Measurements from ENCODE around the gene SBF1. TPM values are rescaled to one million over a fixed set of nuclear protein-coding genes. Genes with fewer than 3 reads are reported as not detected.

SBF1 gene
- total RNA-seq, 1 donor from 2014 or later, result 55.8 TPM

- intact Hi-C loops (cut with micrococcal nuclease), result no loop called here
- H3K27me3 ChIP-seq (ENCODE audit: low read depth), result no peaks in the 10 kb centered on the region
- H3K4me3 ChIP-seq, result no peak overlapping the region
- peaks cover 34% of the 10 kb centered on the region for H3K36me3 ChIP-seq
- no peaks in the 10 kb centered on the region for H3K9me3 ChIP-seq (replicated peaks)
- TF ChIP-seq, protein P1, sequence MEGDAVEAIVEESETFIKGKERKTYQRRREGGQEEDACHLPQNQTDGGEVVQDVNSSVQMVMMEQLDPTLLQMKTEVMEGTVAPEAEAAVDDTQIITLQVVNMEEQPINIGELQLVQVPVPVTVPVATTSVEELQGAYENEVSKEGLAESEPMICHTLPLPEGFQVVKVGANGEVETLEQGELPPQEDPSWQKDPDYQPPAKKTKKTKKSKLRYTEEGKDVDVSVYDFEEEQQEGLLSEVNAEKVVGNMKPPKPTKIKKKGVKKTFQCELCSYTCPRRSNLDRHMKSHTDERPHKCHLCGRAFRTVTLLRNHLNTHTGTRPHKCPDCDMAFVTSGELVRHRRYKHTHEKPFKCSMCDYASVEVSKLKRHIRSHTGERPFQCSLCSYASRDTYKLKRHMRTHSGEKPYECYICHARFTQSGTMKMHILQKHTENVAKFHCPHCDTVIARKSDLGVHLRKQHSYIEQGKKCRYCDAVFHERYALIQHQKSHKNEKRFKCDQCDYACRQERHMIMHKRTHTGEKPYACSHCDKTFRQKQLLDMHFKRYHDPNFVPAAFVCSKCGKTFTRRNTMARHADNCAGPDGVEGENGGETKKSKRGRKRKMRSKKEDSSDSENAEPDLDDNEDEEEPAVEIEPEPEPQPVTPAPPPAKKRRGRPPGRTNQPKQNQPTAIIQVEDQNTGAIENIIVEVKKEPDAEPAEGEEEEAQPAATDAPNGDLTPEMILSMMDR (IDR thresholded peaks at IDR 0.05; ENCODE audit: borderline replicate concordance), result no peak
- peaks cover 34% of the 10 kb centered on the region for H3K4me1 ChIP-seq
- no peak for DNase-seq
- H3K27ac ChIP-seq (replicated peaks), result no peak overlapping the region
Observed at GRCh38 chr22:50505276-50505775, 30.5 kb upstream of the SBF1 start.

DNA sequence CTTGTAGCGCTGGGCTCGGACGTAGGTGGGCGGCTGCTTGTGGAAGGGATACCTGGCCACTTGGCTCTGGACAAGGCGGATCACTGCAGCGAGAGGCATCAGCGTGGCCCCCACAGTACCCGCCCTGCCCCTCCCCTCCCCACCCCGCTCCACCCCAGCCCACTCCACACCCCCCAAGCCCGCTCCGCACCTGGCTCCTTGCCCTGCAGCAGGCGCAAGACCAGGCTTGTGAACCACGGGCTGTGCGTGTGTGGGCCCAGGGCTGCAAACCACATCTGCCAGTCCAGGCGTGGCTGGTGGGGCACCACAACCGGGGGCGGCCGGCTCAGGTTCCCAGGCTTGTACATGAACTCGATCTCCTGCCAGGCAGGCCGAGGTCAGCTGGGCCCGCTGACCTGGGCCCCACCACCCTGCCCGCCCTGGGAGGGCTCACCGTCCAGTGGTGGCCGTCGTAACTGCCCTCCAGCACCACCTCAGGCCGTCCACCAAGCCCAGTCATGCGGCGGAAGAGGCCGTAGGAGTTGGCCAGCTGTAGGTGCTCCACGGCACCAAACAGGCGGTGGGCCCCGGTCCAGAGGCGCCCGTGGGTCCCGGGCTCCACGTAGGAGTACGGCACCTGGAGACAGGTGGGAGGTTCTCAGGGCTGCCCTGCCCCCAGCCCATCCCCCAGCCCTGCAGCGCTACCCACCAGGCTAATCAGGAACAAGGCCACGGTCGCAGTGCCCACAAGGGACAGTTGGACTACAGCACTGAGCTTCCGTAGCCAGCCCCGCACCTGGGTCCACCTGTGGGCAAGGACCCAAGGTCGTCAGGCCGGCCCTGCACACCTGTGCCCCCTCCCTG, 29.8 kb upstream of the SBF1 start:
- peaks cover 34% of the 10 kb centered on the region for H3K36me3 ChIP-seq
- no peak overlapping the region for H3K4me3 ChIP-seq
- H3K4me1 ChIP-seq, result peaks cover 32% of the 10 kb centered on the region
- no peaks in the 10 kb centered on the region for H3K9me3 ChIP-seq (replicated peaks)
- DNase-seq, result no peak
- no peak overlapping the region for H3K27ac ChIP-seq (replicated peaks)
- TF ChIP-seq, protein P1 (IDR thresholded peaks at IDR 0.05; ENCODE audit: borderline replicate concordance), result no peak
- intact Hi-C loops (cut with micrococcal nuclease), result no loop called here
- no peaks in the 10 kb centered on the region for H3K27me3 ChIP-seq (ENCODE audit: low read depth)

GRCh38 chr22:50503475-50504145, 28.8 kb upstream of the SBF1 start:
- H3K36me3 ChIP-seq, result peaks cover 34% of the 10 kb centered on the region
- H3K4me3 ChIP-seq, result no peak overlapping the region
- intact Hi-C loops (cut with micrococcal nuclease), result no loop called here
- peaks cover 25% of the 10 kb centered on the region for H3K4me1 ChIP-seq
- TF ChIP-seq, protein P1 (IDR thresholded peaks at IDR 0.05; ENCODE audit: borderline replicate concordance), result no peak
- H3K27me3 ChIP-seq (ENCODE audit: low read depth), result no peaks in the 10 kb centered on the region
- DNase-seq, result no peak
- no peaks in the 10 kb centered on the region for H3K9me3 ChIP-seq (replicated peaks)
- no peak overlapping the region for H3K27ac ChIP-seq (replicated peaks)

GRCh38 chr22:50502628-50503474, 28.0 kb upstream of the SBF1 start:
- TF ChIP-seq, protein P1 (IDR thresholded peaks at IDR 0.05; ENCODE audit: borderline replicate concordance), result no peak
- H3K4me3 ChIP-seq, result no peak overlapping the region
- peaks cover 26% of the 10 kb centered on the region for H3K4me1 ChIP-seq
- intact Hi-C loops (cut with micrococcal nuclease), result no loop called here
- H3K36me3 ChIP-seq, result peaks cover 34% of the 10 kb centered on the region
- H3K27me3 ChIP-seq (ENCODE audit: low read depth), result no peaks in the 10 kb centered on the region
- H3K27ac ChIP-seq (replicated peaks), result no peak overlapping the region
- no peak for DNase-seq
- no peaks in the 10 kb centered on the region for H3K9me3 ChIP-seq (replicated peaks)

GRCh38 chr22:50502096-50502495, 27.3 kb upstream of the SBF1 start:
- H3K4me3 ChIP-seq, result no peak overlapping the region
- no peaks in the 10 kb centered on the region for H3K27me3 ChIP-seq (ENCODE audit: low read depth)
- no peak for DNase-seq
- H3K4me1 ChIP-seq, result peaks cover 22% of the 10 kb centered on the region
- TF ChIP-seq, protein P1 (IDR thresholded peaks at IDR 0.05; ENCODE audit: borderline replicate concordance), result no peak
- H3K36me3 ChIP-seq, result peaks cover 34% of the 10 kb centered on the region
- intact Hi-C loops (cut with micrococcal nuclease), result no loop called here
- no peaks in the 10 kb centered on the region for H3K9me3 ChIP-seq (replicated peaks)
- H3K27ac ChIP-seq (replicated peaks), result no peak overlapping the region
